Astrocyte (in vitro differentiated cells and primary cell): ENCODE results near the gene UBE2K. TPM values are rescaled to one million over a fixed set of nuclear protein-coding genes. Genes with fewer than 3 reads are reported as not detected.
"Not testable (repeated sequence)": the region's sequence is repeated elsewhere in the genome, so short reads cannot be mapped to it uniquely, and the experiment has no call there.

Experiments used
- DNase-seq: peaks from one replicate; pipeline ENCODE4 v3.0.0-alpha.2; 2010; ENCODE audit warnings: low read depth
- FAIRE-seq: peaks from 2 replicates; lab custom pipeline; 2011; peaks lifted over from hg19 to GRCh38; lab: Jason Lieb, UNC
- H2AFZ ChIP-seq: 2 replicates; pipeline ENCODE4 v1.6.0; 2012; ENCODE audit warnings: low read depth, low read length, inconsistent platforms
- H3K27ac ChIP-seq: 2 replicates; pipeline ENCODE4 v1.5.1; 2011; ENCODE audit warnings: low read depth, low read length, inconsistent platforms
- H3K27me3 ChIP-seq: 2 replicates; pipeline ENCODE4 v1.6.0; 2011; ENCODE audit warnings: low read length, inconsistent platforms; ENCODE audit not compliant: insufficient read depth
- H3K36me3 ChIP-seq: 2 replicates; pipeline ENCODE4 v1.5.1; 2011; ENCODE audit warnings: low read length, inconsistent platforms; ENCODE audit not compliant: insufficient read depth
- H3K4me1 ChIP-seq: 2 replicates; pipeline ENCODE4 v1.5.1; 2011; ENCODE audit warnings: low read length, inconsistent platforms; ENCODE audit not compliant: insufficient read depth
- H3K4me2 ChIP-seq: 2 replicates; pipeline ENCODE4 v1.6.0; 2012; ENCODE audit warnings: low read length, inconsistent platforms
- H3K4me3 ChIP-seq: 2 replicates; pipeline ENCODE4 v1.5.1; 2011; ENCODE audit warnings: low read depth, mild to moderate bottlenecking, low read length, inconsistent platforms; ENCODE audit not compliant: insufficient read depth
- H3K79me2 ChIP-seq: 2 replicates; pipeline ENCODE4 v1.6.0; 2012; ENCODE audit warnings: mild to moderate bottlenecking, low read length, inconsistent platforms; ENCODE audit not compliant: insufficient read depth
- H3K9ac ChIP-seq: 2 replicates; pipeline ENCODE4 v1.6.0; 2012; ENCODE audit warnings: mild to moderate bottlenecking, low read length, inconsistent platforms
- H3K9me3 ChIP-seq: 2 replicates; pipeline ENCODE4 v1.5.1; 2012; ENCODE audit warnings: low read depth, mild to moderate bottlenecking, low read length, inconsistent platforms; ENCODE audit not compliant: insufficient read depth
- H4K20me1 ChIP-seq: 2 replicates; pipeline ENCODE4 v1.6.0; 2012; ENCODE audit warnings: low read length, inconsistent platforms; ENCODE audit not compliant: insufficient read depth
- H3K27ac Mint-ChIP-seq: one replicate; pipeline ENCODE4 v1.8.0; 2021; ENCODE audit warnings: mild to moderate bottlenecking, mixed read lengths; ENCODE audit not compliant: unreplicated experiment
- H3K27me3 Mint-ChIP-seq: one replicate; pipeline ENCODE4 v1.8.0; 2021; ENCODE audit warnings: low read depth, mixed read lengths; ENCODE audit not compliant: unreplicated experiment
- H3K36me3 Mint-ChIP-seq: one replicate; pipeline ENCODE4 v1.8.0; 2021; ENCODE audit warnings: low read depth, mixed read lengths; ENCODE audit not compliant: unreplicated experiment
- H3K4me1 Mint-ChIP-seq: one replicate; pipeline ENCODE4 v1.8.0; 2021; ENCODE audit warnings: low read depth, mixed read lengths; ENCODE audit not compliant: unreplicated experiment
- H3K4me3 Mint-ChIP-seq: one replicate; pipeline ENCODE4 v1.8.0; 2021; ENCODE audit warnings: mild to moderate bottlenecking, moderate library complexity, mixed read lengths; ENCODE audit not compliant: unreplicated experiment
- H3K9me3 Mint-ChIP-seq: one replicate; pipeline ENCODE4 v1.8.0; 2021; ENCODE audit warnings: mild to moderate bottlenecking, mixed read lengths; ENCODE audit not compliant: unreplicated experiment
- CTCF ChIP-seq: IDR thresholded peaks from 2 replicates; pipeline ENCODE4 v1.5.1; 2011; ENCODE audit warnings: low read depth, mild to moderate bottlenecking, inconsistent platforms, low read length, moderate library complexity; ENCODE audit not compliant: insufficient read depth
- EZH2 ChIP-seq: IDR thresholded peaks from 2 replicates; pipeline ENCODE4 v1.6.1; 2012; ENCODE audit warnings: mild to moderate bottlenecking, low read length, inconsistent platforms; ENCODE audit not compliant: insufficient read depth
- total RNA-seq: library from RNA; stranded (reverse); gene quantifications from 2 replicates; pipeline ENCODE4 v1.2.1, GENCODE V29; 2021

Gene UBE2K
- total RNA-seq, 1 donor from 2014 or later: 134 TPM

GRCh38 chr4:39655211-39655610, 42.7 kb upstream of the UBE2K start:
- TF ChIP-seq CTCF (no peak), EZH2 (no peak)

GRCh38 chr4:39655876-39656275, 42.1 kb upstream of the UBE2K start:
- Histone ChIP-seq H3K36me3 (no peaks in the 10 kb centered on the region), H3K79me2 (no peaks in the 10 kb centered on the region), H2AFZ (no peak overlapping the region), H3K4me1 (no peaks in the 10 kb centered on the region), H3K27ac (no peak overlapping the region), H3K27me3 (no peaks in the 10 kb centered on the region), H3K9me3 (no peaks in the 10 kb centered on the region), H3K4me2 (no peak overlapping the region), H3K4me3 (no peak overlapping the region), H3K9ac (no peak overlapping the region), H4K20me1 (no peaks in the 10 kb centered on the region)
- H3K36me3 Mint-ChIP-seq: peaks cover 1% of the 10 kb centered on the region
- no peak overlapping the region for H3K4me3 Mint-ChIP-seq
- H3K4me1 Mint-ChIP-seq: no peaks in the 10 kb centered on the region
- H3K9me3 Mint-ChIP-seq: no peaks in the 10 kb centered on the region
- DNase-seq (no peak), FAIRE-seq (no peak)
- H3K27me3 Mint-ChIP-seq: no peaks in the 10 kb centered on the region
- no peak overlapping the region for H3K27ac Mint-ChIP-seq
- TF ChIP-seq CTCF (no peak), EZH2 (no peak)

More at GRCh38 chr4:39655211-39655610, 42.7 kb upstream of the UBE2K start:
- Histone ChIP-seq H3K4me1 (no peaks in the 10 kb centered on the region), H2AFZ (no peak overlapping the region), H3K79me2 (no peaks in the 10 kb centered on the region), H3K9ac (no peak overlapping the region), H3K27ac (no peak overlapping the region), H3K36me3 (no peaks in the 10 kb centered on the region), H3K27me3 (no peaks in the 10 kb centered on the region), H3K9me3 (no peaks in the 10 kb centered on the region), H3K4me2 (no peak overlapping the region), H4K20me1 (no peaks in the 10 kb centered on the region), H3K4me3 (no peak overlapping the region)
- Mint-ChIP-seq H3K4me3 (no peak overlapping the region), H3K36me3 (peaks cover 1% of the 10 kb centered on the region), H3K27me3 (no peaks in the 10 kb centered on the region), H3K4me1 (no peaks in the 10 kb centered on the region), H3K9me3 (no peaks in the 10 kb centered on the region), H3K27ac (no peak overlapping the region)
- DNase-seq (no peak), FAIRE-seq (no peak)

- not testable (repeated sequence) for H3K27ac Mint-ChIP-seq, H3K36me3 ChIP-seq, H3K4me2 ChIP-seq, H4K20me1 ChIP-seq, DNase-seq, FAIRE-seq, H3K27ac ChIP-seq, H3K4me3 Mint-ChIP-seq, H3K4me3 ChIP-seq, H3K9me3 ChIP-seq, H3K36me3 Mint-ChIP-seq, H3K27me3 ChIP-seq, H3K79me2 ChIP-seq, H3K4me1 Mint-ChIP-seq, H3K27me3 Mint-ChIP-seq, H2AFZ ChIP-seq, H3K9me3 Mint-ChIP-seq, H3K9ac ChIP-seq, H3K4me1 ChIP-seq
Observed at GRCh38 chr4:39656638-39657037, 41.3 kb upstream of the UBE2K start.
